ENCODE measurements around the gene TMEM9. TPM values are rescaled to one million over a fixed set of nuclear protein-coding genes. Genes with fewer than 3 reads are reported as not detected.

TMEM9 gene
- total and polyA plus RNA-seq, 9 of the 15 experiments (the other 6 are each of a cell fraction or from before 2014, with no cell fraction given): 30.4 to 107 (median 67.6) TPM

- TF ChIP-seq ZNF639 (CRISPR knock-in tag; conservative IDR thresholded peaks at IDR 0.05 in 1 of 2, IDR thresholded peaks at IDR 0.05 in 1 of 2): 0 out of 4 replicates have a peak, but pooled peaks of 1 of the 2 experiments have one; percentile 30
- TF ChIP-seq JUND (IDR thresholded peaks at IDR 0.05; ENCODE audit: borderline replicate concordance, low read depth, low read length): 0 out of 2 replicates have a peak, but pooled peaks have one; percentile 52
- TF ChIP-seq JUND (tag; IDR thresholded peaks at IDR 0.05; ENCODE audit: borderline replicate concordance, low read depth, low read length): no peak; the same call in 2 of the 3 replicates
- no peak for TF ChIP-seq ESRRB (CRISPR knock-in tag; IDR thresholded peaks at IDR 0.05; ENCODE audit: borderline replicate concordance)
- TF ChIP-seq ZNF318 (IDR thresholded peaks at IDR 0.05; ENCODE audit: borderline replicate concordance in 1 of 2, low read depth in 1 of 2): no peak
- TF ChIP-seq RFX1 (IDR thresholded peaks at IDR 0.05): no peak
- no peak for TF ChIP-seq MAFK (IDR thresholded peaks at IDR 0.05; ENCODE audit: low read length)
- no peak for TF ChIP-seq HEY1 (CRISPR knock-in tag; IDR thresholded peaks at IDR 0.05; ENCODE audit: borderline replicate concordance)
- TF ChIP-seq FOXA1 (IDR thresholded peaks at IDR 0.05; ENCODE audit: borderline replicate concordance): no peak
- peak; percentile 60 for TF ChIP-seq MEIS2 (IDR thresholded peaks at IDR 0.05; ENCODE audit: partially characterized antibody)
- TF ChIP-seq CXXC5 (CRISPR knock-in tag; IDR thresholded peaks at IDR 0.05): peak; percentile 44
- TF ChIP-seq HOXB6 (CRISPR knock-in tag; IDR thresholded peaks at IDR 0.05; ENCODE audit: borderline replicate concordance): no peak
- no peak for TF ChIP-seq TBP (optimal IDR thresholded peaks at IDR 0.05; ENCODE audit: low read depth, low read length)
- TF ChIP-seq POLR3A (IDR thresholded peaks at IDR 0.05; ENCODE audit: borderline replicate concordance, extremely low read depth, insufficient read depth, insufficient read length): no peak
- TF ChIP-seq ZNF263 (CRISPR knock-in tag; IDR thresholded peaks at IDR 0.05; ENCODE audit: borderline replicate concordance): no peak
- no peak for TF ChIP-seq ZNF140 (CRISPR knock-in tag; IDR thresholded peaks at IDR 0.05)
These were observed 13.0 kb upstream of the TMEM9 start (continued) for GRCh38 chr1:201167041-201167991.

Measured in K562 (cell line).